ENCODE results near the gene RNF11.
"Not testable (repeated sequence)": the region's sequence is repeated elsewhere in the genome, so short reads cannot be mapped to it uniquely, and the experiment has no call there.

Gene RNF11, protein sequence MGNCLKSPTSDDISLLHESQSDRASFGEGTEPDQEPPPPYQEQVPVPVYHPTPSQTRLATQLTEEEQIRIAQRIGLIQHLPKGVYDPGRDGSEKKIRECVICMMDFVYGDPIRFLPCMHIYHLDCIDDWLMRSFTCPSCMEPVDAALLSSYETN

DNA sequence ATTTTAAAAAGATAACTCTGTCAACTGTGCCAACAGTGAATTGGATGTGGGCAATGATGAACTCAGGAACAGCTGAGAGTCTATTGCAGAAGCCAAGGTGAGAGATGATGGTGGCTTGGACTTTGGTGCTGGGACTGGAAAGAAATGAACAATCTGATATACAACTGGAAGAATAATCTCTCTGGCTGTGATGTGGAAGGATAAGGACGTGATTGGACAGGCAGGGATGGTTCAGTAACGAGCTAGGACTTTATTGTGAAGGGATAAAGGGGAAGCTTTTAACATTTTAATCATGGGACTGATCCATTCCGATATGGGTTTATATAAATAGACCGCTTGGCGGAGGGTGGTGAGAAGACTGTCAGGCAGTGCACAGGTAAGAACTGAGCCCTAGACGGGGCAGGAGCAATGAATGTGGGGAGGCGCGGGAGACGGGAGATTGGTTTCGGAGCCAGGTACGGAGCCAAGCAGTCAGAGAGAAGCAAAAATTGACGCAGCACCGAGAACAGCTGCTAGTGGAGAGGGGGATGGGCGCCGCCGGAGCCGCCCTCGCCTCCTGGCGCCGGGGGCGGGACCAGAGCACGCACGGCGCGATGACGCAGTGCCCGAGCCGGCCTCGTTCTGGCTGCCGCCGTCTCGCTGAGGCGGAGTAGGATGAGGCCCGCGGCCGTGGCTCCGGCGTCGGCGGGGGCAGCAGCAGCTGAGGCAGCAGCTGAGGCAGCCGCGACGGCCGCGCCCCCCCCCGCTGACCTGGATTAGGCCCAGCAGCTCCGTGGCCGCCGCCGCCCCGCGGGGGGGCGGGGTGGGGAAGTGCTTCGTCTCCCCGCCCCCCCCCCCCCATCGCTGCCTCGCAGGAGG, at the start of gene RNF11:
Gene RNF11 (plus strand): TSS at position 601 of the 858 bp plus-strand sequence. CDS start 484 bp downstream, outside the sequence.
- DNase-seq = peak in 55 of 56 donors; percentile 62 to 95 (median 89)

DNA sequence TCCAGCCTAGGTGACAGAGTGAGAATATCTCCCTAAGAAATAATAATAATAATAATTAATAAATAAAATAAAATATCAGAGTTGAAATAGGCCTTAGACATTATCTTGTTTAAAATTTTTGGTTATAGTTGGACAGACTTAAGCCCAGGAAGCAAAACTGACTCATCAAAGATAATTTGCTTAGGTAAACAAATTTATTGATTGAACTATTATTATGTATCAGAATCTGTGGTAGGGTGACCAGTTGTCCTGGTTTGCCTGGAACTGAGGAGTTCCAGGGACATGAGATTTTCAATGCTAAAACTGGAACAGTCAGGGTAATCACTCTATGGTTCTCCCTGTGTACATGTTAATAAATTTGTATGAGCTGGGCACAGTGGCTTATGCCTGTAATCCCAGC, 47.8 kb upstream of the RNF11 start:
- no peak for DNase-seq

DNA sequence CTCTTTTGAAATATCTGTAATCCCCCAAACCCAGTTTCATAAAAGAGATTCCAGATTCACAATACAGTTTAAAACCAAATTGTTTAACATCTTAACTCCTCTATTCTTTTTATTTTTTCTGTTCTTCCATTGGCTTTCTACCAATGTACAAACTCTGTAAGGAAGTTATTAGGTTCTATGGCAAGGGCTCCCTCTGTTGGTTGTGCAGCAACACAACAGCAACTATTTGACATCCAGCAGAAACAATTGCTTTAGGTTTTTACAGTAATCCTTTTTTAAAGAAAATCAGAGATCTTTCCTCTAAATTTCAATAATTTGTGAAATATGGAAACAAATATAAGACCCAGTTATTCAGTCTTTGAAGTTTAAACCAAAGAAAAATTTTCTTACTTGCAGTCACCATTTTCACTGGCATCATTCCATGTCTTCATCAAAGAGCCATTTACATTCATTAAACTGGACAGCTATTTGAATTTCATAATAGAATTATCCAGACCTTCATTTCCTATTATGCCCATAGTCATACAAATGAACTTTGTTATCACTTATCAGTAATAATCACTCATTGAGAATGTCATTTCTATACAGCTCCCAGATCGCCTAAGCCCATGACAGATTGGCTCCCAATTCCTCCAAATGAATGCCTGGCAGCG, 46.5 kb upstream of the RNF11 start:
- DNase-seq = peak in 16 of 56 donors; percentile 0 to 40 (median 4)

- no peak for DNase-seq
These were observed 45.1 kb upstream of the RNF11 start for GRCh38 chr1:51190961-51191360.

- peak in 39 of 56 donors; percentile 0 to 81 (median 18) for DNase-seq
These were observed 43.7 kb upstream of the RNF11 start for GRCh38 chr1:51192213-51192843.

- no peak for DNase-seq
These were observed 42.5 kb upstream of the RNF11 start for GRCh38 chr1:51193564-51193963.

GRCh38 chr1:51203121-51203873, 32.8 kb upstream of the RNF11 start:
- DNase-seq = no peak

DNA sequence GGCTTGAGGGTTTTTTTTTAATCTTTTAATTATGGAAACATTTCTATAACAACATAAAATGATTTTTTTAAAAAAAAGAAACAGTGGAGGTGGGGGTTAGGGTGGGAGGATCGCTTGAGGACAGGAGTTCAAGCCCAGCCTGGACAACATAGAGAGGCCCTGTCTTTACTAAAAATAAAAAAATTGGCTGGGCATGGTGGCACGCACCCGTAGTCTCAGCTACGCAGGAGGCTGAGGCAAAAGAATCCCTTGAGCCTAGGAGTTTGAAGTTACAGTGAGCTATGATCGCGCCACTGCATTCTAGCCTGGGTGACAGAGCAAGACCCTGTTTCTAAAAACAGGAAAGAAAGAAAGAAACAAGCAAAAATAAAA, 32.2 kb upstream of the RNF11 start:
- DNase-seq = no peak

- DNase-seq = no peak
These were observed 26.0 kb upstream of the RNF11 start for GRCh38 chr1:51210055-51210454.

- DNase-seq = no peak
These were observed 25.4 kb upstream of the RNF11 start for GRCh38 chr1:51210676-51211075.

- DNase-seq = no peak
These were observed 21.4 kb upstream of the RNF11 start for GRCh38 chr1:51214615-51215131.

GRCh38 chr1:51215169-51215568, 20.9 kb upstream of the RNF11 start:
- DNase-seq = no peak

DNA sequence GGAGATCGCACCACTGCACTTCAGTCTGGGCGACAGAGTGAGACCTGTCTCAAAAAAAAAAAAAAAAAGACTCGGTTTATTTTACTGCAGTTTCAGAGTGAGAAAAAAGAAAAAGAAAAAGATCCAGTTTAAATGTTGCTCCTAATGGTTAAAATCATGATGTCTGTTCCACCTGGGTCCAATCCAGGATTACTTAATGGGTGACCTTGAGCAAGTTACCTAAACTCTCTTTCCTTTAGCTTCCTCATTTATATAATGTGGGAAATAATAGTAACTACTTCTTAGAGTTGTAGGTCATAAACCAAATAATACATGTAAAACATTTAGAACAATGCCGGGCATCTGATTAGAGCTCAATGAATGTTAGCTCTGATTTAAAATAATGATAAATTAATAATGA, 19.4 kb upstream of the RNF11 start:
- DNase-seq = no peak

DNA sequence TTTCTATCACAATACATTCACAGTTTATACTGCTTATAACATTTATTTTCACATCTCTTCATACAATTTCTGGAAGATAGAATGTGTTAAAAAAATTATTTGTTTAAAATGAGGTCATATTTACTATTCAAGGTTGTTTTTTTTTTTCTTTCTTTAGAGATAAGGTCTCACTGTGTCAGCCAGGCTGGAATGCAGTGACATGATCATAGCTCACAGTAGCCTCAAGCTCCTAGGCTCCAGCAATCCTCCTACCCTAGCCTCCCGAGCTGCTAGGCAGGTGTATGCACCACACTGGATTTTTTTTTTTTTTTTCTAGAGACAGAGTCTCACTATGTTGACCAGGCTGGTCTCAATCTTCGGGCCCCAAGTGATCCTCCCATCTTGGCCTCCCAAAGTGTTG, 19.0 kb upstream of the RNF11 start:
- DNase-seq = no peak

DNA sequence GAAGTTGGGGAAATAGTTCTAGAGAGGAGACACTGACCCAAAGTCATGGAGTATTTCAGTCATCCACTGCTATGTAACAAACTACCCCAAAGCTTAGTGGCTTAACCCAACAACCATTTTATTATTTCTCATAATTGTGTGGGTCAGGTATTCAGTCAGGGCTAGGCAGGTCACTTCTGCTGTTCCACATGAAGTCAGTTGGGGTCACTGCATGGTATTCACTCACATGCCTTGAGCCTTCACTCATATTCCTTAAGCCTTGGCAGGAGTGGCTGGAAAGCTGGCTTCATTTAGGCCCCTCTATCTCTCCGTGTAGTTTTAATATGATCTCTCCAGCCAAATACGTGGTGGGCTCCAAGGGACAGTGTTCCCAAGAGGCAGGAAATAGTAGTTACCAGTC, 17.5 kb upstream of the RNF11 start:
- no peak for DNase-seq

- DNase-seq = no peak
These were observed 17.1 kb upstream of the RNF11 start for GRCh38 chr1:51219022-51219421.

GRCh38 chr1:51221529-51221928, 14.5 kb upstream of the RNF11 start:
- DNase-seq = not testable (repeated sequence)

GRCh38 chr1:51222136-51222787, 13.8 kb upstream of the RNF11 start:
- DNase-seq = no peak

DNA sequence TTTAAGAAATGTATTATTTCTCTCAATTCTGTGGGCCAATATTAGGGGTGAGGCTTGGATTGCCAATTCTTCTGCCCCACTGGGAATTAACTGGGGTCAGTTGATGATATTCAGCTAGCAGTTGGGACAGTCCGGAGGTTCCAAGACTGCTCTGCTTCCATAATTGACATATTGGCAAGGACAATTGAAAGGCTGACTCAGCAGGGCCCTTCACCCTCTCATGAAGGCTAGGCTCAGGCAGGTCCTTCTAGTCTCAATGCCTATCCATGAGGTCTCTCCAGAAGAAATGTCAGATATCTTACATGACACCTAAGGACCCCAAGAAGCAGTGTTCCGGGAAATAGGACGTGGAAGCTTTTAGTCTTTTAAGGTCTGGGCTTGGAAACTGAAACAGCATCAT, 13.3 kb upstream of the RNF11 start:
- DNase-seq = no peak

GRCh38 chr1:51224255-51224654, 11.8 kb upstream of the RNF11 start:
- no peak for DNase-seq
